Astrocyte of the cerebellum (primary cell): Measurements from ENCODE around the gene SLC34A1.

Source experiments
- DNase-seq: peaks from one replicate; pipeline ENCODE4 v3.0.0-alpha.2; 2011; ENCODE audit warnings: low read depth
- H3K4me3 ChIP-seq: 2 replicates; pipeline ENCODE4 v1.5.1; 2011; ENCODE audit warnings: mild to moderate bottlenecking, low read depth, low read length, moderate library complexity
- in situ Hi-C: cut with HindIII; loops from 2 replicates; pipeline ENCODE4 v1.10.0; 2017; ENCODE audit warnings: low sequenced_read_pairs
- TF ChIP-seq, protein P1 (sequence below): IDR thresholded peaks from 2 replicates; pipeline ENCODE4 v1.5.1; 2012; ENCODE audit warnings: low read length, low read depth, moderate library complexity, mild to moderate bottlenecking; ENCODE audit errors: missing control alignments

The SLC34A1 gene, protein sequence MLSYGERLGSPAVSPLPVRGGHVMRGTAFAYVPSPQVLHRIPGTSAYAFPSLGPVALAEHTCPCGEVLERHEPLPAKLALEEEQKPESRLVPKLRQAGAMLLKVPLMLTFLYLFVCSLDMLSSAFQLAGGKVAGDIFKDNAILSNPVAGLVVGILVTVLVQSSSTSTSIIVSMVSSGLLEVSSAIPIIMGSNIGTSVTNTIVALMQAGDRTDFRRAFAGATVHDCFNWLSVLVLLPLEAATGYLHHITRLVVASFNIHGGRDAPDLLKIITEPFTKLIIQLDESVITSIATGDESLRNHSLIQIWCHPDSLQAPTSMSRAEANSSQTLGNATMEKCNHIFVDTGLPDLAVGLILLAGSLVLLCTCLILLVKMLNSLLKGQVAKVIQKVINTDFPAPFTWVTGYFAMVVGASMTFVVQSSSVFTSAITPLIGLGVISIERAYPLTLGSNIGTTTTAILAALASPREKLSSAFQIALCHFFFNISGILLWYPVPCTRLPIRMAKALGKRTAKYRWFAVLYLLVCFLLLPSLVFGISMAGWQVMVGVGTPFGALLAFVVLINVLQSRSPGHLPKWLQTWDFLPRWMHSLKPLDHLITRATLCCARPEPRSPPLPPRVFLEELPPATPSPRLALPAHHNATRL

GRCh38 chr5:177384134-177384533, at the start of gene SLC34A1:
SLC34A1 (plus strand) TSS chr5:177384434; CDS start chr5:177385742, 1,308 bp downstream.
- TF ChIP-seq, protein P1, sequence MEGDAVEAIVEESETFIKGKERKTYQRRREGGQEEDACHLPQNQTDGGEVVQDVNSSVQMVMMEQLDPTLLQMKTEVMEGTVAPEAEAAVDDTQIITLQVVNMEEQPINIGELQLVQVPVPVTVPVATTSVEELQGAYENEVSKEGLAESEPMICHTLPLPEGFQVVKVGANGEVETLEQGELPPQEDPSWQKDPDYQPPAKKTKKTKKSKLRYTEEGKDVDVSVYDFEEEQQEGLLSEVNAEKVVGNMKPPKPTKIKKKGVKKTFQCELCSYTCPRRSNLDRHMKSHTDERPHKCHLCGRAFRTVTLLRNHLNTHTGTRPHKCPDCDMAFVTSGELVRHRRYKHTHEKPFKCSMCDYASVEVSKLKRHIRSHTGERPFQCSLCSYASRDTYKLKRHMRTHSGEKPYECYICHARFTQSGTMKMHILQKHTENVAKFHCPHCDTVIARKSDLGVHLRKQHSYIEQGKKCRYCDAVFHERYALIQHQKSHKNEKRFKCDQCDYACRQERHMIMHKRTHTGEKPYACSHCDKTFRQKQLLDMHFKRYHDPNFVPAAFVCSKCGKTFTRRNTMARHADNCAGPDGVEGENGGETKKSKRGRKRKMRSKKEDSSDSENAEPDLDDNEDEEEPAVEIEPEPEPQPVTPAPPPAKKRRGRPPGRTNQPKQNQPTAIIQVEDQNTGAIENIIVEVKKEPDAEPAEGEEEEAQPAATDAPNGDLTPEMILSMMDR, result no peak
- in situ Hi-C loops, result no loop called here
- DNase-seq, result no peak
- H3K4me3 ChIP-seq, result no peak within 1 kb of the TSS

GRCh38 chr5:177334781-177335700, 49.2 kb upstream of the SLC34A1 start:
- DNase-seq, result no peak
- in situ Hi-C loops, result no loop called here
- H3K4me3 ChIP-seq, result no peak overlapping the region
- TF ChIP-seq, protein P1, result no peak

DNA sequence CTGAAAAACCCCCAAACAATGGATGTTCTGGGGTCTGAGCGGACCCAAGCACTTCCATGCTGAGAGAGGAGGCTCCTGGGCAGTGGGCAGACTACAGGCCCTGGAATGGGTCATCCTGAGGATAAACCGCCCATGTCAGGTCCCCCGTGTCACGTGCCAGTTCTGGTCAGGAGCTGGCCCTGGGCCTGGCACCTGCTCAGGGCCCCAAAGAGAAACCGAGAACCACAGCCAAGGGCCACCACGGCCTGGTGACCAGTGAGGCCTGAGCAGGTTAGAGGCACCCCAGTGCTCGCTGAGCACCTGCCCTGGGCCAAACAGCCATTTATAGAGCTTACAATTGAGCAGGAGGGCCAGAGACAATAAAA, 48.6 kb upstream of the SLC34A1 start:
- in situ Hi-C loops, result no loop called here
- H3K4me3 ChIP-seq, result no peak overlapping the region
- TF ChIP-seq, protein P1, result no peak
- no peak for DNase-seq

- in situ Hi-C loops, result no loop called here
- TF ChIP-seq, protein P1, result no peak
- no peak overlapping the region for H3K4me3 ChIP-seq
- DNase-seq, result no peak
Observed at GRCh38 chr5:177336112-177336511, 48.1 kb upstream of the SLC34A1 start.

DNA sequence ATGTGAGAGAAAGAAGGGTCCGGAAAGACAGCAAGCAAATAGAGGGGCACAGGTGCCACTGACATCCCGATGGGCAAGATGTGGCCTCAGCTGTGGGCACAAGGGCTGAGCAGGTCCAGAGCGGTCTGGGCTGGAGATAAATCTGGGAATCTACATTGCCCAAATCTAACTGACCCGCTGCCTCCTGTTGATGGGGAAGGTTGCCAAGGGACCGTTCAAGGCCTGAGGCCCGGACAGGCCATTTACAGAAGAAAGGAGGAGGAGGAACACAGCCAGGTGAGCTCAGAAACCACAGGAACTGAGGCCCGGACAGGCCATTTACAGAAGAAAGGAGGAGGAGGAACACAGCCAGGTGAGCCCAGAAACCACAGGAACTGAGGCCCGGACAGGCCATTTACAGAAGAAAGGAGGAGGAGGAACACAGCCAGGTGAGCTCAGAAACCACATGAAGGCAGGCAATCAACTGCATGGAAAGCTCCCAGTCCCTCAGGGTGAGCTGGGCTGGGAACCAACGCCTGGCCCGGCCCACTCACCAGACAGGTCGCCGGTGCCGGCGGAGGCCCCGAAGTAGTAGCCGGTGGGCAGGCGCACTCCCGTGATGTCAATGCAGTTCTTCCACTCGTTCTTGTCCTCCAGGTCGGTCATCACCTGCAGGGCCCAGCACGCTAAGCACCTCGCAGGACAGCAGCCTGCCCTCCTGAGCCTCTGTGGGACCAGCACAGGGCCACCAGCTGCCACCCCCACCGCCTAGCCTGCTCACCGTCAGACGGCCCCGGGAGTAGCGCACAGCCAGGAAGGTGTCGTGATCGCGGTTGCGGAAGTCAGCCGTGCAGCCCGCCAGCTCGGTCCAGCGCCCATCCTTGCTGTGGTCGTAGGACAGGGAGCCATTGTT, 47.4 kb upstream of the SLC34A1 start:
- DNase-seq, result no peak
- H3K4me3 ChIP-seq, result no peak overlapping the region
- in situ Hi-C loops, result no loop called here
- TF ChIP-seq, protein P1, result no peak
